Liver (tissue), 9 donors: ENCODE measurements around the gene HMG20B. TPM values are rescaled to one million over a fixed set of nuclear protein-coding genes. Genes with fewer than 3 reads are reported as not detected.

Source experiments
- DNase-seq: peaks from one replicate; pipeline ENCODE4 v3.0.0-alpha.2; 2017; ENCODE audit warnings: low spot score
- H3K27ac ChIP-seq, 2 donors: one replicate each; pipeline ENCODE4 v1.7.0; 2013; ENCODE audit warnings: inconsistent platforms in 2 of 2, low read length in 2 of 2, control low read depth in 1 of 2, low read depth in 1 of 2, mild to moderate bottlenecking in 1 of 2
- H3K27me3 ChIP-seq, 4 donors: one replicate each; pipeline versions ENCODE4 v1.6.1 to v1.7.0; 2013; ENCODE audit warnings: low read length in 3 of 4, inconsistent platforms in 1 of 4, mild to moderate bottlenecking in 1 of 4, moderate library complexity in 1 of 4; ENCODE audit not compliant: control insufficient read depth in 4 of 4, insufficient read depth in 4 of 4
- H3K36me3 ChIP-seq, 4 donors: one replicate each; pipeline versions ENCODE4 v1.6.1 to v1.7.0; 2013; ENCODE audit warnings: low read length in 3 of 4, mild to moderate bottlenecking in 3 of 4, low read depth in 1 of 4, moderate library complexity in 1 of 4; ENCODE audit not compliant: control insufficient read depth in 4 of 4, insufficient read depth in 3 of 4
- H3K4me1 ChIP-seq, 4 donors: one replicate each; pipeline versions ENCODE4 v1.6.1 to v1.7.0; 2013; ENCODE audit warnings: low read length in 3 of 4, mild to moderate bottlenecking in 3 of 4, moderate library complexity in 1 of 4; ENCODE audit not compliant: control insufficient read depth in 4 of 4, insufficient read depth in 4 of 4
- H3K4me3 ChIP-seq, 3 donors: one replicate each; pipeline versions ENCODE4 v1.6.1 to v1.7.0; 2013; ENCODE audit warnings: low read length in 3 of 3, control low read depth in 1 of 3, low read depth in 1 of 3, mild to moderate bottlenecking in 1 of 3
- H3K9ac ChIP-seq, 2 donors: one replicate each; pipeline ENCODE4 v1.7.0; 2013; ENCODE audit warnings: low read length in 2 of 2, mild to moderate bottlenecking in 2 of 2, moderate library complexity in 2 of 2, control low read depth in 1 of 2, low read depth in 1 of 2
- H3K9me3 ChIP-seq, 4 donors: one replicate each; pipeline versions ENCODE4 v1.6.1 to v1.7.0; 2013; ENCODE audit warnings: low read length in 3 of 4; ENCODE audit not compliant: control insufficient read depth in 4 of 4
- ATF3 ChIP-seq: IDR thresholded peaks from 2 replicates; pipeline ENCODE4 v1.6.1; 2016; ENCODE audit warnings: antibody characterized with exemption
- EGR1 ChIP-seq, 2 donors: IDR thresholded peaks; 2 replicates each; pipeline ENCODE4 v1.6.1; 2016 to 2018; ENCODE audit warnings: antibody characterized with exemption in 2 of 2, low read depth in 2 of 2
- FOXA1 ChIP-seq: IDR thresholded peaks from 2 replicates; pipeline ENCODE4 v1.6.1; 2016; ENCODE audit warnings: antibody characterized with exemption
- FOXA2 ChIP-seq: IDR thresholded peaks from 2 replicates; pipeline ENCODE4 v1.6.1; 2016; ENCODE audit warnings: antibody characterized with exemption
- GABPA ChIP-seq, 2 donors: IDR thresholded peaks in 1 of 2; conservative IDR thresholded peaks in 1 of 2; 2 replicates each; pipeline ENCODE4 v1.6.1; 2016; ENCODE audit warnings: antibody characterized with exemption in 2 of 2, mild to moderate bottlenecking in 1 of 2, moderate library complexity in 1 of 2
- JUND ChIP-seq, 2 donors: IDR thresholded peaks; 2 replicates each; pipeline ENCODE4 v1.6.1; 2016; ENCODE audit warnings: antibody characterized with exemption in 2 of 2
- MAX ChIP-seq: IDR thresholded peaks from 2 replicates; pipeline ENCODE4 v1.6.1; 2016; ENCODE audit warnings: antibody characterized with exemption
- REST ChIP-seq: IDR thresholded peaks from 2 replicates; pipeline ENCODE4 v1.6.1; 2016; ENCODE audit warnings: antibody characterized with exemption, mild to moderate bottlenecking
- RXRA ChIP-seq, 2 donors: IDR thresholded peaks; 2 replicates each; pipeline ENCODE4 v1.6.1; 2017 to 2018; ENCODE audit warnings: antibody characterized with exemption in 2 of 2, mild to moderate bottlenecking in 1 of 2
- YY1 ChIP-seq: IDR thresholded peaks from 2 replicates; pipeline ENCODE4 v1.6.1; 2016; ENCODE audit warnings: antibody characterized with exemption, mild to moderate bottlenecking
- ZBTB33 ChIP-seq: IDR thresholded peaks from 2 replicates; pipeline ENCODE4 v1.6.1; 2016; ENCODE audit warnings: antibody characterized with exemption
- WGBS: extraction: QIAGEN DNeasy Blood & Tissue Kit; methylation state at CpG from one replicate; pipeline ENCODE4 v1.1.7; 2013; 5-methylcytosine and 5-hydroxymethylcytosine counted together
- polyA plus RNA-seq, 2 donors: library from polyadenylated mRNA; stranded (reverse) in 1 of 2; unstranded in 1 of 2; fragments of 200-250 nt in 1 of 2; fragments of >200 nt in 1 of 2; fragmentation: Nextera tagmentation in 1 of 2; extraction: Ambion mirVana in 1 of 2; gene quantifications; one replicate each; pipeline versions ENCODE4 v1.2.1 to v1.2.3, GENCODE V29; 2013 to 2015
- total RNA-seq, 2 donors: library from RNA; depleted of rRNA; stranded (reverse); fragments of >200 nt; gene quantifications; one replicate each; pipeline ENCODE4 v1.2.3, GENCODE V29; 2014
- donor health status: healthy.
- donor health status: healthy.
- donor health status: healthy.
- donor health status: healthy.
- donor health status: healthy.

HMG20B gene
- total and polyA plus RNA-seq, 4 donors: 28.6 to 35.1 (median 30.5) TPM

GRCh38 chr19:3595521-3596061 is 22.8 kb downstream of the HMG20B start (continued):
- TF ChIP-seq REST (no peak), FOXA2 (no peak), EGR1 (IDR thresholded peaks at IDR 0.05; ENCODE audit: low read depth in 2 of 2) (no peak), MAX (no peak), RXRA (IDR thresholded peaks at IDR 0.05) (no peak), GABPA (IDR thresholded peaks at IDR 0.05 in 1 of 2, conservative IDR thresholded peaks at IDR 0.05 in 1 of 2) (no peak)

- H3K9me3 ChIP-seq: no peaks in the 10 kb centered on the region
- H3K4me1 ChIP-seq: no peaks in the 10 kb centered on the region
- H3K4me3 ChIP-seq: no peak overlapping the region
- TF ChIP-seq ZBTB33 (no peak), JUND (IDR thresholded peaks at IDR 0.05) (no peak), REST (no peak), YY1 (no peak), EGR1 (IDR thresholded peaks at IDR 0.05; ENCODE audit: low read depth in 2 of 2) (no peak), FOXA1 (no peak), ATF3 (no peak), RXRA (IDR thresholded peaks at IDR 0.05) (no peak)
- 89% methylated on average over 28 of the region's 28 CpGs for WGBS
- no peaks in the 10 kb centered on the region for H3K27me3 ChIP-seq
- no peak overlapping the region for H3K9ac ChIP-seq
- H3K36me3 ChIP-seq: no peaks in the 10 kb centered on the region
- no peak for DNase-seq
- H3K27ac ChIP-seq: no peak overlapping the region
These were observed 27.0 kb downstream of the HMG20B start for GRCh38 chr19:3599776-3600187.
